Hematopoietic multipotent progenitor cell treated with erythropoietin and hydrocortisone succinate and interleukin-3 and kit ligand, for 17 days (in vitro differentiated cells): ENCODE data around the gene IGSF8.

ENCODE experiments used
- DNase-seq: peaks from one replicate; pipeline ENCODE4 v3.0.0-alpha.2; 2015; ENCODE audit warnings: low spot score

Gene IGSF8

GRCh38 chr1:160097911-160098851 is at the start of gene IGSF8:
Gene IGSF8 (minus strand): TSS chr1:160098619. CDS start chr1:160098472, 147 bp downstream.
- peak; percentile 59 for DNase-seq

- no peak for DNase-seq
These were observed 49.7 kb upstream of the IGSF8 start for GRCh38 chr1:160148121-160148520.

- DNase-seq, result no peak
These were observed 47.7 kb upstream of the IGSF8 start for GRCh38 chr1:160146107-160146506.

GRCh38 chr1:160144921-160145320 is 46.5 kb upstream of the IGSF8 start:
- no peak for DNase-seq

- no peak for DNase-seq
These were observed 45.3 kb upstream of the IGSF8 start for GRCh38 chr1:160143695-160144094.

- DNase-seq, result no peak
These were observed 41.4 kb upstream of the IGSF8 start for GRCh38 chr1:160139840-160140239.

GRCh38 chr1:160137216-160137862 is 38.9 kb upstream of the IGSF8 start:
- no peak for DNase-seq

GRCh38 chr1:160136926-160137200 is 38.4 kb upstream of the IGSF8 start:
- no peak for DNase-seq

GRCh38 chr1:160136121-160136925 is 37.9 kb upstream of the IGSF8 start:
- no peak for DNase-seq

GRCh38 chr1:160134791-160135572 is 36.6 kb upstream of the IGSF8 start:
- DNase-seq, result no peak

- DNase-seq, result no peak
These were observed 35.8 kb upstream of the IGSF8 start for GRCh38 chr1:160133990-160134770.

- no peak for DNase-seq
These were observed 33.6 kb upstream of the IGSF8 start for GRCh38 chr1:160131803-160132565.

- no peak for DNase-seq
These were observed 32.5 kb upstream of the IGSF8 start for GRCh38 chr1:160130939-160131338.

GRCh38 chr1:160130486-160130885 is 32.1 kb upstream of the IGSF8 start:
- DNase-seq, result no peak

- no peak for DNase-seq
These were observed 31.5 kb upstream of the IGSF8 start for GRCh38 chr1:160129966-160130365.

GRCh38 chr1:160129558-160129957 is 31.1 kb upstream of the IGSF8 start:
- no peak for DNase-seq

GRCh38 chr1:160129046-160129445 is 30.6 kb upstream of the IGSF8 start:
- DNase-seq, result no peak

- no peak for DNase-seq
These were observed 30.2 kb upstream of the IGSF8 start for GRCh38 chr1:160128636-160129035.

- DNase-seq, result no peak
These were observed 29.6 kb upstream of the IGSF8 start for GRCh38 chr1:160127865-160128523.

- no peak for DNase-seq
These were observed 29.0 kb upstream of the IGSF8 start for GRCh38 chr1:160127381-160127780.
